Measurements from ENCODE around the gene NDUFA11. TPM values are rescaled to one million over a fixed set of nuclear protein-coding genes. Genes with fewer than 3 reads are reported as not detected.
A peak's percentile ranks its signal among the peaks of the same experiment; 100 is the strongest.

NDUFA11 gene
- total and polyA plus RNA-seq, 7 donors, result 240 to 503 (median 367) TPM

GRCh38 chr19:5926641-5927440 lies 23.3 kb upstream of the NDUFA11 start:
- H3K36me3 ChIP-seq (ENCODE audit: insufficient read depth in 1 of 2, low read depth in 1 of 2), result peaks cover 8 to 100% of the 10 kb centered on the region in 2 donors
- DNase-seq (peak; percentile 51 to 75), ATAC-seq (peak; percentile 47 to 69 (median 64))
- H3K4me1 ChIP-seq, result no peaks in the 10 kb centered on the region
- H3K4me3 ChIP-seq, result no peak overlapping the region
- 34 to 47% (median 45%) methylated on average over 14 of the region's 14 CpGs for WGBS, 3 donors
- H3K27me3 ChIP-seq (ENCODE audit: insufficient read depth in 3 of 3, low read length in 2 of 3), result no peaks in the 10 kb centered on the region
- intact Hi-C loops (cut with DNase I), result no loop called here
- peak overlapping the region; percentile 24 for H3K27ac ChIP-seq
- no peaks in the 10 kb centered on the region for H3K9me3 ChIP-seq
- TF ChIP-seq CTCF (IDR thresholded peaks at IDR 0.05), result no peak

- no peak for TF ChIP-seq CTCF (IDR thresholded peaks at IDR 0.05)
- DNase-seq (no peak), ATAC-seq (no peak)
- H3K36me3 ChIP-seq (ENCODE audit: insufficient read depth in 1 of 2, low read depth in 1 of 2), result peaks cover 8 to 100% of the 10 kb centered on the region in 2 donors
- WGBS, 3 donors, result 85 to 91% (median 89%) methylated on average over 18 of the region's 18 CpGs
- intact Hi-C loops (cut with DNase I), result no loop called here
- no peaks in the 10 kb centered on the region for H3K9me3 ChIP-seq
- H3K4me3 ChIP-seq, result no peak overlapping the region
- no peaks in the 10 kb centered on the region for H3K27me3 ChIP-seq (ENCODE audit: insufficient read depth in 3 of 3, low read length in 2 of 3)
- peak overlapping the region; percentile 24 for H3K27ac ChIP-seq
- H3K4me1 ChIP-seq, result no peaks in the 10 kb centered on the region
Measured at GRCh38 chr19:5925830-5926427, 22.3 kb upstream of the NDUFA11 start.

GRCh38 chr19:5923356-5923755 lies 19.8 kb upstream of the NDUFA11 start:
- TF ChIP-seq CTCF (IDR thresholded peaks at IDR 0.05), result no peak
- ATAC-seq (no peak), DNase-seq (no peak)
- intact Hi-C loops (cut with DNase I), result no loop called here
- H3K4me1 ChIP-seq, result no peaks in the 10 kb centered on the region
- no peaks in the 10 kb centered on the region for H3K27me3 ChIP-seq (ENCODE audit: insufficient read depth in 3 of 3, low read length in 2 of 3)
- 90 to 93% (median 93%) methylated on average over 16 of the region's 16 CpGs for WGBS, 3 donors
- no peaks in the 10 kb centered on the region for H3K9me3 ChIP-seq
- peaks cover 8 to 100% of the 10 kb centered on the region in 2 donors for H3K36me3 ChIP-seq (ENCODE audit: insufficient read depth in 1 of 2, low read depth in 1 of 2)
- no peak overlapping the region for H3K27ac ChIP-seq
- no peak overlapping the region for H3K4me3 ChIP-seq

DNA sequence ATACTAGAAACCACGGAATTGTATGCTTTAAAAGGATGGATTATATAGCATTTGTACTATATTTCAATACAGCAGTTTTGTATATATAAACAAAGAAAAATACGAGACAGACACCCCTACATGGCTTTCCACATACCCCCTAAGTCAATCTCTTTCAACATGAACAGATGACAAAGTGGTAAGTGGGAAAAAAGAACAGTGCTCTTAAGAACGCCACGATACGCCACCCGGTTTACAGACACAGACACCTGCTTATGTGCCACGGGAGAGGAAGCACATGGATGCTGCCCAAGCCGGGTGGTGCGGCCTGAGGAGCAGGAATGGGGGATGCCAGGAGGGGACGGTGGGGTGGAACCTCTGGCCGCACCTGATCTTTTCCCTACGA lies 18.6 kb upstream of the NDUFA11 start:
- intact Hi-C loops (cut with DNase I), result no loop called here
- Histone ChIP-seq H3K9me3 (no peaks in the 10 kb centered on the region), H3K27ac (no peak overlapping the region), H3K4me3 (no peak overlapping the region), H3K27me3 (ENCODE audit: insufficient read depth in 3 of 3, low read length in 2 of 3) (no peaks in the 10 kb centered on the region), H3K4me1 (no peaks in the 10 kb centered on the region), H3K36me3 (ENCODE audit: insufficient read depth in 1 of 2, low read depth in 1 of 2) (peaks cover 9 to 100% of the 10 kb centered on the region in 2 donors)
- no peak for TF ChIP-seq CTCF (IDR thresholded peaks at IDR 0.05)
- WGBS, 3 donors, result 89 to 90% (median 90%) methylated on average over 12 of the region's 12 CpGs
- no peak for ATAC-seq
- DNase-seq, result no peak

Measured in psoas muscle (tissue), 8 donors.